Neural cell (in vitro differentiated cells): ENCODE data around the gene NOP14. TPM values are rescaled to one million over a fixed set of nuclear protein-coding genes. Genes with fewer than 3 reads are reported as not detected.

ENCODE experiments used
- H2AFZ ChIP-seq: fragments of 200-600, 300-800 bp; sonication (generic), shearing (Covaris generic); 2 replicates; pipeline ENCODE4 v1.6.0; 2014; ENCODE audit warnings: low read depth, mild to moderate bottlenecking, antibody characterized with exemption, low read length, moderate library complexity
- H3F3A ChIP-seq: fragments of 200-600 bp; shearing (Covaris generic); 2 replicates; pipeline ENCODE4 v1.6.1; 2016; ENCODE audit warnings: mild to moderate bottlenecking, moderate library complexity, mixed read lengths, antibody characterized with exemption, low read length; ENCODE audit not compliant: insufficient read depth, poor library complexity, severe bottlenecking
- H3K27ac ChIP-seq: fragments of 200-600, 300-800 bp; sonication (generic), shearing (Covaris generic); 2 replicates; pipeline ENCODE4 v1.5.1; 2014; ENCODE audit warnings: mild to moderate bottlenecking, low read length, moderate library complexity
- H3K27me3 ChIP-seq: fragments of 300-800, 200-600 bp; sonication (generic), shearing (Covaris generic); 2 replicates; pipeline ENCODE4 v1.6.0; 2014; ENCODE audit warnings: mild to moderate bottlenecking, low read depth, low read length, moderate library complexity; ENCODE audit not compliant: insufficient read depth
- H3K36me3 ChIP-seq: fragments of 300-800, 200-600 bp; sonication (generic), shearing (Covaris generic); 2 replicates; pipeline ENCODE4 v1.5.1; 2014; ENCODE audit warnings: mild to moderate bottlenecking, antibody characterized with exemption, low read length, moderate library complexity; ENCODE audit not compliant: insufficient read depth
- H3K4me2 ChIP-seq: fragments of 300-800, 200-600 bp; sonication (generic), shearing (Covaris generic); 2 replicates; pipeline ENCODE4 v1.6.0; 2014; ENCODE audit warnings: mild to moderate bottlenecking, low read length
- H3K4me3 ChIP-seq: fragments of 300-800, 200-600 bp; sonication (generic), shearing (Covaris generic); 2 replicates; pipeline ENCODE4 v1.5.1; 2014; ENCODE audit warnings: mild to moderate bottlenecking, low read length, moderate library complexity
- H3K79me2 ChIP-seq: fragments of 200-600 bp; shearing (Covaris generic); replicated peaks from 2 replicates; pipeline ENCODE4 v1.6.0; 2014; ENCODE audit warnings: mild to moderate bottlenecking, low read length, moderate library complexity; ENCODE audit not compliant: insufficient read depth
- H3K9ac ChIP-seq: fragments of 300-800, 200-600 bp; sonication (generic), shearing (Covaris generic); 2 replicates; pipeline ENCODE4 v1.6.1; 2016; ENCODE audit warnings: mild to moderate bottlenecking, low read length, mixed read lengths
- H3K9me2 ChIP-seq: fragments of 200-600 bp; shearing (Covaris generic); 2 replicates; pipeline ENCODE4 v1.6.1; 2016; ENCODE audit warnings: mild to moderate bottlenecking, low read length, mixed read lengths; ENCODE audit not compliant: insufficient read depth
- H3K9me3 ChIP-seq: fragments of 200-600, 300-800 bp; sonication (generic), shearing (Covaris generic); 2 replicates; pipeline ENCODE4 v1.6.1; 2016; ENCODE audit warnings: mild to moderate bottlenecking, mixed run types, low read length, moderate library complexity, mixed read lengths
- H4K20me1 ChIP-seq: fragments of 200-600 bp; shearing (Covaris generic); 2 replicates; pipeline ENCODE4 v1.6.1; 2016; ENCODE audit warnings: mild to moderate bottlenecking, mixed run types; ENCODE audit not compliant: insufficient read depth
- EP300 ChIP-seq: fragments of 450-650 bp; conservative IDR thresholded peaks from 2 replicates; pipeline ENCODE4 v1.6.1; 2014; ENCODE audit warnings: antibody characterized with exemption, mild to moderate bottlenecking, moderate library complexity; ENCODE audit not compliant: poor library complexity, severe bottlenecking
- EZH2 ChIP-seq: fragments of 200-600, 300-800 bp; shearing (Covaris generic), sonication (generic); IDR thresholded peaks from 2 replicates; pipeline ENCODE4 v1.6.1; 2014; ENCODE audit warnings: antibody characterized with exemption, low read length, borderline replicate concordance, mild to moderate bottlenecking; ENCODE audit not compliant: insufficient read depth, poor library complexity, severe bottlenecking
- MXI1 ChIP-seq: fragments of 450-650 bp; conservative IDR thresholded peaks from 2 replicates; pipeline ENCODE4 v1.6.1; 2014; ENCODE audit warnings: antibody characterized with exemption, mild to moderate bottlenecking; ENCODE audit not compliant: poor library complexity, severe bottlenecking
- POLR2AphosphoS5 ChIP-seq: IDR thresholded peaks from 2 replicates; pipeline ENCODE4 v1.6.1; 2012
- RAD21 ChIP-seq: fragments of 450-650 bp; conservative IDR thresholded peaks from 2 replicates; pipeline ENCODE4 v1.6.1; 2014; ENCODE audit warnings: antibody characterized with exemption, mild to moderate bottlenecking, moderate library complexity
- SMC3 ChIP-seq: fragments of 450-650 bp; conservative IDR thresholded peaks from 2 replicates; pipeline ENCODE4 v1.6.1; 2014; ENCODE audit warnings: antibody characterized with exemption, mild to moderate bottlenecking, moderate library complexity; ENCODE audit not compliant: poor library complexity
- TAF1 ChIP-seq: IDR thresholded peaks from 2 replicates; pipeline ENCODE4 v1.6.1; 2012; ENCODE audit warnings: low read depth
- polyA plus RNA-seq: library from polyadenylated mRNA; depleted of rRNA; stranded (reverse); fragments of >200 nt; gene quantifications from 2 replicates; pipeline ENCODE4 v1.2.3, GENCODE V29; 2014
- TF ChIP-seq, protein P1 (sequence below): fragments of 450-650 bp; IDR thresholded peaks from 2 replicates; pipeline ENCODE4 v1.5.1; 2014; ENCODE audit warnings: antibody characterized with exemption, mild to moderate bottlenecking, moderate library complexity; ENCODE audit not compliant: poor library complexity, severe bottlenecking
- TF ChIP-seq, protein P2 (sequence below): IDR thresholded peaks from 2 replicates; pipeline ENCODE4 v1.6.1; 2012; ENCODE audit warnings: borderline replicate concordance

The NOP14 gene
- polyA plus RNA-seq, 1 donor from 2014 or later, result 6.3 TPM

- no peaks in the 10 kb centered on the region for H3F3A ChIP-seq
- no peak overlapping the region for H3K9ac ChIP-seq
- no peak overlapping the region for H2AFZ ChIP-seq
- H4K20me1 ChIP-seq, result no peaks in the 10 kb centered on the region
- TF ChIP-seq EP300, result no peak
- no peak for TF ChIP-seq SMC3
- TF ChIP-seq, protein P1, sequence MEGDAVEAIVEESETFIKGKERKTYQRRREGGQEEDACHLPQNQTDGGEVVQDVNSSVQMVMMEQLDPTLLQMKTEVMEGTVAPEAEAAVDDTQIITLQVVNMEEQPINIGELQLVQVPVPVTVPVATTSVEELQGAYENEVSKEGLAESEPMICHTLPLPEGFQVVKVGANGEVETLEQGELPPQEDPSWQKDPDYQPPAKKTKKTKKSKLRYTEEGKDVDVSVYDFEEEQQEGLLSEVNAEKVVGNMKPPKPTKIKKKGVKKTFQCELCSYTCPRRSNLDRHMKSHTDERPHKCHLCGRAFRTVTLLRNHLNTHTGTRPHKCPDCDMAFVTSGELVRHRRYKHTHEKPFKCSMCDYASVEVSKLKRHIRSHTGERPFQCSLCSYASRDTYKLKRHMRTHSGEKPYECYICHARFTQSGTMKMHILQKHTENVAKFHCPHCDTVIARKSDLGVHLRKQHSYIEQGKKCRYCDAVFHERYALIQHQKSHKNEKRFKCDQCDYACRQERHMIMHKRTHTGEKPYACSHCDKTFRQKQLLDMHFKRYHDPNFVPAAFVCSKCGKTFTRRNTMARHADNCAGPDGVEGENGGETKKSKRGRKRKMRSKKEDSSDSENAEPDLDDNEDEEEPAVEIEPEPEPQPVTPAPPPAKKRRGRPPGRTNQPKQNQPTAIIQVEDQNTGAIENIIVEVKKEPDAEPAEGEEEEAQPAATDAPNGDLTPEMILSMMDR, result no peak
- TF ChIP-seq, protein P2, sequence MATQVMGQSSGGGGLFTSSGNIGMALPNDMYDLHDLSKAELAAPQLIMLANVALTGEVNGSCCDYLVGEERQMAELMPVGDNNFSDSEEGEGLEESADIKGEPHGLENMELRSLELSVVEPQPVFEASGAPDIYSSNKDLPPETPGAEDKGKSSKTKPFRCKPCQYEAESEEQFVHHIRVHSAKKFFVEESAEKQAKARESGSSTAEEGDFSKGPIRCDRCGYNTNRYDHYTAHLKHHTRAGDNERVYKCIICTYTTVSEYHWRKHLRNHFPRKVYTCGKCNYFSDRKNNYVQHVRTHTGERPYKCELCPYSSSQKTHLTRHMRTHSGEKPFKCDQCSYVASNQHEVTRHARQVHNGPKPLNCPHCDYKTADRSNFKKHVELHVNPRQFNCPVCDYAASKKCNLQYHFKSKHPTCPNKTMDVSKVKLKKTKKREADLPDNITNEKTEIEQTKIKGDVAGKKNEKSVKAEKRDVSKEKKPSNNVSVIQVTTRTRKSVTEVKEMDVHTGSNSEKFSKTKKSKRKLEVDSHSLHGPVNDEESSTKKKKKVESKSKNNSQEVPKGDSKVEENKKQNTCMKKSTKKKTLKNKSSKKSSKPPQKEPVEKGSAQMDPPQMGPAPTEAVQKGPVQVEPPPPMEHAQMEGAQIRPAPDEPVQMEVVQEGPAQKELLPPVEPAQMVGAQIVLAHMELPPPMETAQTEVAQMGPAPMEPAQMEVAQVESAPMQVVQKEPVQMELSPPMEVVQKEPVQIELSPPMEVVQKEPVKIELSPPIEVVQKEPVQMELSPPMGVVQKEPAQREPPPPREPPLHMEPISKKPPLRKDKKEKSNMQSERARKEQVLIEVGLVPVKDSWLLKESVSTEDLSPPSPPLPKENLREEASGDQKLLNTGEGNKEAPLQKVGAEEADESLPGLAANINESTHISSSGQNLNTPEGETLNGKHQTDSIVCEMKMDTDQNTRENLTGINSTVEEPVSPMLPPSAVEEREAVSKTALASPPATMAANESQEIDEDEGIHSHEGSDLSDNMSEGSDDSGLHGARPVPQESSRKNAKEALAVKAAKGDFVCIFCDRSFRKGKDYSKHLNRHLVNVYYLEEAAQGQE, result no peak
- TF ChIP-seq TAF1, result no peak
- TF ChIP-seq RAD21, result no peak
- no peak for TF ChIP-seq POLR2AphosphoS5
- no peaks in the 10 kb centered on the region for H3K9me3 ChIP-seq
- H3K9me2 ChIP-seq, result no peaks in the 10 kb centered on the region
- H3K27ac ChIP-seq, result no peak overlapping the region
- H3K4me2 ChIP-seq, result no peak overlapping the region
- H3K4me3 ChIP-seq, result no peak overlapping the region
- H3K36me3 ChIP-seq, result no peaks in the 10 kb centered on the region
- H3K27me3 ChIP-seq, result no peaks in the 10 kb centered on the region
- no peaks in the 10 kb centered on the region for H3K79me2 ChIP-seq
Measured at GRCh38 chr4:2995546-2996265, 32.5 kb upstream of the NOP14 start.

DNA sequence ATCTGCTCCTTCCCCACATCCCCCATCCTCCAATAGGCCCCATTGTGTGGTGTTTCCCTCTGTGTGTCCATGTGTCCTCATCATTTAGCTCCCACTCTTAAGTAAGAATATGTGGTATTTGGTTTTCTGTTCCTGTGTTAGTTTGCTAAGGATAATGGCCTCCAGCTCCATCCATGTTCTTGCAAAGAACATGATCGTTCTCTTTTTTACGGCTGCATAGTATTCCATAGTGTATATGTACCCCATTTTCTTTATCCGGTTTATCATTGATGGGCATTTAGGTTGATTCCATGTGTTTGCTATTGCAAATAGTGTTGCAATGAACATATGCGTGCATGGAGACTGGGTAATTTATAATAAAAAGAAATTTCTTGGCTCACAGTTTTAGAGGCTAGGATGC is 31.7 kb upstream of the NOP14 start:
- Histone ChIP-seq H3K36me3 (no peaks in the 10 kb centered on the region), H3K9ac (no peak overlapping the region), H2AFZ (no peak overlapping the region), H3K27ac (no peak overlapping the region), H3K27me3 (no peaks in the 10 kb centered on the region), H3F3A (no peaks in the 10 kb centered on the region), H3K4me2 (no peak overlapping the region), H3K9me2 (no peaks in the 10 kb centered on the region), H3K9me3 (no peaks in the 10 kb centered on the region), H4K20me1 (no peaks in the 10 kb centered on the region), H3K79me2 (no peaks in the 10 kb centered on the region), H3K4me3 (no peak overlapping the region)
- TF ChIP-seq POLR2AphosphoS5 (no peak), TAF1 (no peak), MXI1 (no peak), EZH2 (no peak), EP300 (no peak), SMC3 (no peak), RAD21 (no peak)
- TF ChIP-seq, protein P1, result no peak
- TF ChIP-seq, protein P2, result no peak
